ENCODE results near the gene NPLOC4.

The NPLOC4 gene

DNA sequence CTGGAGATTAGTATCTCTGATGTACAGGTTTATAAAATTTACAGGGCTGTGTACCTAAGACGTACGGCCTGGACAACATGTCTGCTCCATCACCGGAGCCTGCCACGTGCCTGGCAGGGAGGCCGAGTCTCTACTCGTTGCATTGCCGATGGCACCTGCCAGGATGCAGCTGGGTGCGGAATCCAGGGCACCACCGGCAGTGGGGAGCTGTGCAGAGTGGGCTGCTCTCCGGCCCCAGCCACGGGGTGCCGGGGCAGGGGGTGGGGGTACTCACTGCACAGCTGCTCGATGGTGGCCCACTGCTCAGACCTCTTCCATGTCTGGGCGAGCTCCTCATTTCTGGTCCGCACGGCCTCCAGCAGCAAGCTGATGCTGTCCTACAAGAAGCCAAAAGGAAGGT is 71.7 kb downstream of the NPLOC4 start:
- no peak for DNase-seq (ENCODE audit: low spot score)

DNA sequence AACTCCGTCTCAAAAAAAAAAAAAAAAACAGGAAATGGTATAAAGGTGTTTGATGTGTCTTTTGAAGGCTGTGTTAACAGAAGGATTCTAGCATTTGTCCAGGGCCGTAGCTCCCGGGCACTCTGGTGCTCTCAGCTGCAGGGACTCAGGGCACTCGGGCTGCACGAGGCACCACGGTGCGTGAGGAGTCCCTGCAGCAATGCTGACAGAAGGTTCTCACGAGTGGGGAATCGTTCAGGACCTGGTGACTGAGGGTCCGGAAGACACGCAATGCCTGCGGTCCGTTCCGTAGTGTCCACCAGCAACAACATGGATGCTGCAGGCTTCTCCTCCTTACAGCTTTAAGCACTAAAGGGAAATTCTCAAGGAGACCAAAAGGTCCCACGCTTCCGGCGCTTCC is 72.1 kb downstream of the NPLOC4 start:
- DNase-seq (ENCODE audit: low spot score): no peak

DNA sequence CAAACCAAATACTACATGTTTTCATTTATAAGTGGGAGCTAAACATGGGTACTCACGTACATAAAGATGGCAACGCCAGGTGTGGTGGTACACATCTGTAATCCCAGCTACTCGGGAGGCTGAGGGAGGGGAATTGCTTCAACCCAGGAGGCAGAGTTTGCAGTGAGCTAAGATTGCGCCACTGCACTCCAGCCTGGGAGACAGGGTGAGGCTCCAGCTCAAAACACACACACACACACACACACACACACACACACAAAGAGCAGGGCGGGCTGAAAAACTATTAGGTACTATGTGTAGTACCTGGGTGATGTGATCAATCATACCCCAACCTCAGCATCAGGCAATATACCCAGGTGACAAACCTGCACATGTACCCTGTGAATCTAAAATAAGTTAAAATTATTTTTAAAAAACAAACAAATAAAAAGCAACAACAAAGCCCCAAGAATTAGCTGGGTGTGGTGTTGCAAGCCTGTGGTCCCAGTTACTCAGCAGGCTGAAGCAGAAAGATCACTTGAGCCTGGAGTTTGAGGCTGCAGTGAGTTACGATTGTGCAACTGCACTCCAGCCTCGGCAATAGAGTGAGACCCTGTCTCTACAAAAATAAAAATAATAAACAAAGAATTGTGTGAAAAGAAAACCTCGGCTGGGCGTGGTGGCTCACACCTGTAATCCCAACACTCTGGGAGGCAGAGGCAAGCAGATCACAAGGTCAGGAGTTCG is 72.9 kb downstream of the NPLOC4 start:
- no peak for DNase-seq (ENCODE audit: low spot score)

DNA sequence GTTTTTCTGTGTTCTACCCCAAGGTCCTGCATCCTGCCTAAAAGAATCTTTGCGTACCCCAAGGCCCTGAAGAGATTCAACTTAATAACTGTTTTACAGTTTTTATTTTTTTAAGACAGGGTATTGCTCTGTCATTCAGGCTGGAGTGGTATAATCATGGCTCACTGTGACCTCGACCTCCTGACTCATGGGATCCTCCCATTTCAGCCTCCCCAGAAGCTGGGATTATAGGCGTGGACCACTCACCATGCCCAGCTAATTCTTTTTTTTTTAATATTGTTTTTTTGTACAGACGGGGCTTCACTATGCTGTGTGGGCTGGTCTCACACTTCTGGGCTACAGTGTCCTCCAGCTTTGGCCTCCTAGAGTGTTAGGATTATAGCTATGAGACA is 75.4 kb downstream of the NPLOC4 start:
- no peak for DNase-seq (ENCODE audit: low spot score)

DNA sequence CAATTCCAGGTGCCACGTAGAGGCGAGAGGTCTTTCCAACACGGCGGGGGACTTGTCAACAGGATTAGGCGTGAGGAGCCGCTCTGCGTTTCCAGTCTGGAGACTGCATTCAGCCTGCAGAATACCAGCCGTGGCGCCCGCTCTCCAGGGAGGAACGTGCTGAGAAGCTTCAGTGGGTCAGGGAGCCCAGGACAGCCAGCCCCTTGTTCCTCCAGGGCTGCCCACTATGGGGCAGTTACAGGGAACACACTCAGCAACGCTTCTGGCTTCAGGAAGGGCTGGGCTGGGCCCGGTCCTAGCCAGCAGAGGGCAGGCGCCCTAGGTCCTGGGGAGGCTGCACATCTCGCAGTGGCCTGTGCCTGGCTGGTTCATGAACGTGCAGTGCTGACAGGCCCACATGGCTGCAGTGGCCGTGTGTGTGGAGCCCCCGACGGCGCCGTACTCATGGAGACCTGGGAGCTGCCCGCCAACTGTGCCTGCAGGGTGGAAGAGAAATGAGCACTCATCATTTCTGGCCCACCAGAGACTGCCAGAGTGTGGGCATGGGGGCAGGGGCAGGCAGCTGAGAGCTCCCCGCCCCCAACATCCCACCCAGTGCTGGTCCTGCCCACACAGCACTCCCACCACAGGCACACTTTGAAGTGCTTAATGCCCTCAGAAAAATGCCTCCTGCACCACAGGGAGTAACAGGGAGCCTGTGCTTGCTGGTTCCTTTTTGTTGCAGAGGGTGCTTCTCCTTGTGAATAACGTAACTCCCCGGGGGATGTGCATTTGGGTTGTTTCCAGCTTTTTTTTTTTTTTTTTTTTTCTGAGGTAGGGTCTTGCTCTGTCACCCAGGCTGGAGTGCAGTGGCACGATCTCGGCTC is 77.7 kb downstream of the NPLOC4 start:
- DNase-seq (ENCODE audit: low spot score): no peak

DNA sequence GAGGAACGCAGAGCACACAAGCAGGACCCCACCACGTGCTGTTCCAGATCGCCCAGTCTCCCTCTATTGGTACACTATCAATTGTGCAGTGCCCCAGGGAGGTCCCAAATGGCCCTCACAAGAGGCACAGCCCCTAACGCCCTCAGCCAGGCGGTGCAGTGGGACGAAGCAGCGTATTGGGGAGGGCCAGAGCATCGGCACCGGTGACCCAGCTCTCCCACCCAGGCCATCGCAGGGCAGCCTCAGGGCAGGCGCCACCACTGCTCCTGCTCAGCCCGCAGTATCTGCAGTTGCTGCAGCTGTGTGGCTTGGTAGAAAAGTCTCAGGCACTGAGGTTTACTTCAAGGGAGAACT is 78.8 kb downstream of the NPLOC4 start:
- DNase-seq (ENCODE audit: low spot score): no peak

DNA sequence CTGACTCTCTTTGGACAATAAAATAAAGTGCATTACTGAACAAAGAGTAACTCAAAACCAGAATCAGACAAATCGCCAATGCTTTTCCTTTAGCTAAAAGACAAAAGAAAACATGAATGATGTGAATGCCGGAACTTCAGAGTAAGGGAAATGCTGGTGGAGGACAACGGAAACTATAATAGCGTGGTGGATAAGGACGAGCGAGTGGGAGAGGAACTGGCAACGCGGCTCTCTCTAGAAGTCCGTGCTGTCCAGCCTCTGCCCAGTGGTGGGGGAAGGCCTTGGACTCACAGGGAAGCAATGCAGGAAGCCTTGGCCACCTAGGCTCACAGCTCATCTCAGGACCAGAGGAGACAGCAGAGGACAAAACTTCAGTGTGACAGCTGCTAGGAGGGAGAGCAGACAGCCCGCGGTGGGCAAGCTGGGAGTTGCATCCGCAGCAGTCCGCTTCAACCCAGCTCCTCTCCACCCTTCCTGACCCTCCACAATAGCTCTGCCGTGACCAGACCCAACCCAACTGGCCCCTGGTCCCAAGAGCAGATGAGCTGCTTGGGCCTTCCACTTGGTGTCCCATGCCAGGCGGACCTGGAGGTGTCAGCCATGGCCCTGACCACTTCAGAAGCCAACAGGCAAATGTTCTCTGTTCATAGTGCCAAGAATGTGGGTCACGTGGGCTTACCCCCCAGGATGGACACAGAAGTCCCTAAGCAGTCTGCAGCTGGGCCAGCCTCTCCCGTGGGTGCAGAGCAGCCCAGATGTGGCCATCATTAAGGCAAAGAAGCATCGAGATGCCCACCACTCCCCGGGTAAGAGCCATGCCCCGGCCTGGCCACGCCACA is 79.4 kb downstream of the NPLOC4 start:
- DNase-seq (ENCODE audit: low spot score): no peak

DNA sequence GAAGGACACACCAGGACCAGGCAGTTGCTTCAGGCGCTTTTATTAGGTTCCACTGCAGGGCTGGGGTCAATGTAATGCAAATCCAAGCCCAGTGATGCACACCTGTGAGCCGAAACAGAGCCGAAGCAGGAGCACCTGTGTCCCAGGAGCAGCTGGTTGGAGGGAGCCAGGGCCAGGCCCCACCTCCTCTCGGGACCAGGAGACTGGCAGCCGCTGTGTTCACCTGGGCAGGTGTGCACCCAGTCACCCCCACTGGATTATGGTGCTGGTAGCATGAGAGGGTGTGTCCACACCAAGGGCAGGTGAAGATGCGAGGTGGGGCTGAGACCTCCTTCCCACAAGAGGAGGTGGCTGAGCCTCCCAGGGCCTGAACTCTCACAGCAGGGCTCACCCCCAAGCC is 80.0 kb downstream of the NPLOC4 start:
- no peak for DNase-seq (ENCODE audit: low spot score)

DNA sequence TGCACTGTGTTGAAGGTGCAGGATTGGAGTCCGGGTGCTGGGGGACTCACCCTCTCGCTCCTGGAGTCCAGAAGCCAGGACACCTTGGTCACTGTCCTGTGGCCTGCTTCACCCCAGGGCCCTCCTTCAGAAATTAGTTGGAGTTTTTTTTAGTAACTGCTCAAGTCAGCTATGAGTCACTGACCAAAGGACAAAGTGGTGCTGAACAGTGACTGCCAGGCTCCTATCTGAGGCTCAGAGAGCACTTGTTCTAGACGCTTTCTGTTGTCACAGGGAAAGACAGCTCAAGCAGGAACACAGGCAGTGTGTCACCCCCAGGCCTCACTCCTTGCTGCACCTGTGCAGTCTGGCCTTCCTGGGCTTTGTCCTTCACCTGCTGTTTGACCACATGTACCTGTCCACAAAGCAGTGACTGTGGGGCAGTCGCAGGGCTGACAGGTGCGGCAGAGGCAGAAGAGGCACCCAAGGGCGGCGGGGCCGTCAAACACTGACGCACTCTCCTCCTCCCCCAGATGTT is 80.7 kb downstream of the NPLOC4 start:
- DNase-seq (ENCODE audit: low spot score): no peak

DNA sequence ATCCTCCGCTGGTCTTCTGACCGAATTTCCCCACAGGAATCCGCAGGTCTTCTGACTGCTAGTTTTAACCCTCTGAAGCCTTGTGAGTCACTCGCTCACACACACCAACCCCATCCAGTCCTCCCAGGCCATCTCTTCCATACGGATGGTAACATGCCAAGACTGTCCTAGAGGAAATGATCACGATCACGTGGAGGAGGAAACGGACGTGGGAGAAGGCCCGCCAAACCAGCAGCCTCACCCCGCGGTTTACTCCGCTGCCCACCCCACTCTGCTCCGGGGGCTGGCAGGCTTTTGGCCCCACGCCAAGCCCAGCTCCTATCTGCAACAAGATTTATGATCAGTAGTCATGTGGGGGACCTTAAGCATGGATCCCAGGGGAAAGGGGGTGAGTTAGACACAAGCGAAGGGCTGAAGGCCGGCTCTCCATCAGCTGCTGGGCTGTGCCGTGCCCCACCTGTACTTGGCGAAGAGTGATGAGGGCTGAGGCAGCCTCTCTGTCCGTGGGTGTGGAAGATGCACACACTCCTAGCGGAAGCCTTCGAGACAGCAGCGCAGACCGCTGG is 83.2 kb downstream of the NPLOC4 start:
- DNase-seq (ENCODE audit: low spot score): peak; percentile 73

DNA sequence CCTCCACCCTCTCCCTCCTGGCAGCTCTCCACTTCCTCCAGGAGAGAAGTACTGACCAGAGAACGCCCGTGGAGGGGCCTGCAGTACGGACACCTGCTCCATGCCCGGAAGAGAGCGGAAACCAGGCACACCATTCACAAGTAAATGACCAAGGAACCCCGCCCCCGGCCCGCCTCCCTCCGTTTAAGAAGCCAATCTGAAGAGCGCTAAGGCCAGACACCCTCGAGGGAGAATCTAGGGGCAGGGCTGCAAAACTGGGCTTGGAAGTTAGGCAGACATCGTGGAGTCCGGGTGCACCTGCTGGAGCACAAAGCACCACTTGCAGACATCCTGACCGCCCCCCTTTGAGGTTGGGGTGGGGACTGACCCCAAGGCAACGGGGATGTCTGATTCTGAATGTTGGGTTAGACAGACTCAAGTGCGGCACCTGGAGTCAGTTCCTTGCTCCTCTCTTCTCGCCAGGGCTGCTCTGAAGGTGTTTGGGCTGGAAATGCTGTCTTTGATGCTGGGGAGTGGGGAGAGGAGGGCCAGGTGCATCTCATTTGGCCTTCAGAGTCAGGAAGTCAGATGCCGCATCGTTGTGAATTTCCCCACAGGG is 83.8 kb downstream of the NPLOC4 start:
- DNase-seq (ENCODE audit: low spot score): peak; percentile 92

DNA sequence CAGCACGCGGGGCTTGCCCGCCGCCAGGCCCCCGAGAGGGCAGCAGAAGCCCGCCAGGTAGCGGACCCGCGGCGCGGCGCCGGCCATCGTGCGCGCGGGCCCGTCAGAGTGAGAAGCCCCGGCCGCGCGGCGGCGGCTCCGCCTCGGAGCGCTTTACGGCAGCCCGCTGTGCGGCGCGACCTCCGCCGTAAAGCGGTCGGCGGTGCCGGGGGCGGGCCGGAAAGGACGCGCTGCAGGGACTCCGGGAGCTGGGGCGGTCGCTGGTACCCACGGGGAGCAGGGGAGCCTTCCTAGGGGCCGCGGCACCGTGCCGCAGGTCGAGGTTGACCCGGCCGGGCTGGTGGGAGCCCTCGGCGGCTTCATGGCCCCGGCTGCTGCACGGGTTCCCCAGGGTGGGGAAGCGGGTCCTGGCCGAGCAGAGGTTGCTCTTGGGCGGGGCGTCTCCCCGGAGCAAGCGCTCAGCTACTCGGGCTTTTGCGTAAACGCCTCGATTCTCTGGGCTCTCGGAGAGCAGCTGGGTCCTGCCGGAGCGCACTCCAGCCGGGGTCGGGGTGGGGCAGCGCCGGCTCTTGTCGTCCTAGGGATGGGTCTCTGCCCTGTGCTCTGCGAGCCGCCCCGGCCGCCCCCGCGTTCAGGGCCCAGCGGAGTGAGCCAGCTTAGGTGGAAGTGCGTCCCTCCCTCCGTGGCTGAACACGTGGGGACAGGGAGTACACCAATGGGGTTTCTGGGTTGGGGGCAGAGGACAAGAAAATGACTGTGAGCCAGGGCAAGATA is 84.5 kb downstream of the NPLOC4 start, which contains the start of gene FAAP100:
Gene FAAP100, minus strand, starts transcription at position 110 of the 774 bp plus-strand sequence. Its CDS starts 23 bp downstream, at position 87.
- peak; percentile 100 for DNase-seq (ENCODE audit: low spot score)

DNA sequence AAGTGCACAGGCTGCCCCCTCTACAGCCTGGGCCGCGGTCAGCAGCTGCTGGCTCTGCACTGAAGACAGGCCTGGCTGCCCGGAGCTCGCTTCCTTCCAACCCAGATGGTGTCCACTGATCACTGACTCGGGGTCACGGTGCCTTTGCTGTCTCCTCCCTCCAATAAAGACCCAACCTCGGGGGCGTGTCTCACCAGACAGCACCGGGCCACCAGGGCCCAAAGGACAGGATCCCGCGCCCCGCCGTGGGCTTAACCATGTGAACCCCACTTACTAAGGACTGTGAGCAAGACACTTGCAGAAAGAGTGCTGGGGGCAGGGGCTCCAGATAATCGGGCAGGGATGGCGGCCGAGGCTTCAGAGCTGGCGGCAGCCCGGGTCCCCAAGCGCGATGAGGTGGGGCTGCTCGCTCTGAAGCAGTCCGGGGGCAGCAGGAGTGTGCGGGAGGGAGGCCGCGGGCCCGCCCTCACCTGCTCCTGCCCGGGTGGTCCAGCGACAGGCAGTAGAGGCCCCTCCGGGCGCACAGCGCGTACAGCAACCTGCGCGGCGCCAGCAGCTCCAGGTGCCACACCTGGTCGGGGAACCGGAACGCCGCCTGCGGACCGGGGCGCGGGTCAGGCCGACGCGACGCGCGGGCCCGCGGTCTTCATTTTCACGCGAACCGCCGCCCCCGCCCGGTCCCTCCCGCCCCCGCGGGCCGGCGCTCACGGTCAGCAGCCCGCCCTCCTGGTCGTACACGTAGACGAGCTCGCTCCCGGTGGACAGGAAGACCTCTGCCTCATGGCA is 85.3 kb downstream of the NPLOC4 start:
- DNase-seq (ENCODE audit: low spot score): peak; percentile 77

DNA sequence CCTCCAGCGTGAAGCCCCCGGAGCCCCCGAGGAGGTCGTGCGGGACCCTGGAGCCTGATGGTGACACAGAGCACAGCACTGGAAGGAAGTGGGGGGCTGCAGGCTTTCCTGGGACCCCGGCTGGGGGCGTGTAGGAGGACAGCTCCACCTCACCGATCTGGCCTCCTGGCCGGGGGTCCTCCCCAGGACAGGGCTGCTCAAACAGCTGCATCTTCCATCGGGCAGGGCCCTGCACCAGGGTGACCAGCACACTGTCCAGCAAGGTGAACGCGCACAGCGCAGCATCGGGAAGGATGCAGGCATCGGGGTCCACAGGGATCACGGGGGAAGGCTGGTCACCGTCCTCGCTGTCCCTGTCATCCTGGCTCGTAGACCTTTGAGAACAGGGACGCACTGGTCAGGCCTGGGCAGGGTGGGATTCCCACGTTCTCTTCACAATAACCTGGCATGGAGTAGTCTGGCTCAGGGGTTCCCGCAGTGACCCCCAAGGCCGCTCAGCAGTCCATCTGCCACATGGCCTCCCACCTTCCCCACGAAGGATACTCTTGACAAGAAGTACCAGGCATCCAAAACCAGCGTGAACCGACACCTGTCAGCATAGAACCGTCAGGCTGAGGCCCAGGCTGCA is 86.0 kb downstream of the NPLOC4 start:
- no peak for DNase-seq (ENCODE audit: low spot score)

DNA sequence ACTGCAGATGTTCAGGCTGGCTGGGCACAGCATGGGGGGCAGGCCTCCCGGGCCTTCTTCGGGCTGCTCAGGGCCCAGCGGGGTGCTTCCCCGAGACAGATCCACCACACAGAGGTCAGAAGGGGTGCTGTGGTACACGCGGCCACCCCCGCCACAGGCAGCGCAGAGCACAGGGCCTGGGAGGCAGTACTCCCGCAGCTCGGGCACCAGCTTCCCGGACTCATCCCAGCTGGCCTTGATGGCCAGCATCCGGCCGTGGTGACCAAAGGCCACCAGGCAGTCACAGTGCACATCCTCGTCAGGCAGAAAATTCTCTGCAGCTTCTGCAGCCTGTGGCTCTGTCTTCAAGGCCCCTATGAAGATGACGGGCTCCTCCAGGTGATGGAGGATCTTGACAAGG is 86.6 kb downstream of the NPLOC4 start:
- no peak for DNase-seq (ENCODE audit: low spot score)

DNA sequence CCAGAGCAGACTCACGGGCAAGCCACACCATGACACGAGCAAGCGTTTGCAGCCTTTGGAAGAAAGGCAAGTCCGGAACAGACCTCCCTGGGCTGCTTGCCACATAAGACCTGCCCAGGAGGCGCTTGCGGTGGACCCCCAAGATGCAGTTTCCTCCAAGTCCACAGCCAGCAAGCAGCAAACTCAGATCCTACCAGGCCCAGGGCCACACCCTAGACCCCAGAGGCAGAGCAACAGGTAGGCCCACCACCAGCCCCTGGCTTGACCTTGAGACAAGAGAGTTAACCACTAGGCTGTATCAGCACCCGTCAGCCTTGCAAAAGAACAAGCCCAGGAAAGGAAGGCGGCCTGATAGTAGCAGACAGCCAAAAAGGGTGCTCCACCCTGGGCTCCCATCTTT is 87.1 kb downstream of the NPLOC4 start:
- no peak for DNase-seq (ENCODE audit: low spot score)

DNA sequence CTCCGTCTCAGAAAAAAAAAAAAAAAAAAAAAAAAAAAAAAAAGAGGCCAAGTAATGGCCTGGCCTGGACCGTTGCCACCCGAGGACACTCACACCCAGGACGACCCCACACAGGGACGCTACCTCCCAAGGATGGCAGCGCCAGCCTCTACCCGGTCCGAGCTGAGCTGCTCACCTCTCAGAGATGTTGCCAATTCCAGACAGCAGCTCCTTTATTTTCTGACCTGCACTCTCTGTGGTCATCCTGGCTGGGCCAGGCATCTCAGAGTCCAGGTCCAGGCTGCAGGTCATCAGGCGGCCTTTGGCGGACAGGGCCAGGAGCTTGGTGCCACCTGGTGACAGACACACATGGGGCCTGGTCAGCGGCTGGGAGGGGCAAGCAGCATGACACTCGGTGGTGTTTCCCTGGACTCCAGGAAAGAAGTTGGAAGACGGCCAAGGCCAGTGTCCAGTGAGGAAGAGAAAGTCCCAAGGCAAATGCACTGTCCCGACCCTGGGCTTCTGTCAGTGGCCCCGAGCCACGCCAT is 87.8 kb downstream of the NPLOC4 start:
- DNase-seq (ENCODE audit: low spot score): no peak

DNA sequence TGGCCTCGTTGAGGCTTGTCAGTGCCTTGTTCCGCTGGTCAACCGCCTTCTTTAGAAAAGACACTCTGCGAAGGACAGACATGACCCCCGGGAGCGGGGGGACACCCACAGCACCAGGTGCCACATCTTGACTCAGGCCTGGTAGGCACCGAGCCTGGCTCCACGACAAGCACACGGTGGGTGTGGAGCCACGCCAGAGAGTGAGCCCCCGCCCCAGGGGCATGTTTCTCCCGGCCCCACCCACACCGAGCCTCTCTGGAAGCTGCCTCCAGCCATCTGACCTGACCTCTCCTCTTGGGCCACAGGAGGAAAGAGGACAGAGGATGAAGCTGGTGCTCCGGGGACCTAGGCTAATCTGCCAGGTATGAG is 89.3 kb downstream of the NPLOC4 start:
- DNase-seq (ENCODE audit: low spot score): no peak

DNA sequence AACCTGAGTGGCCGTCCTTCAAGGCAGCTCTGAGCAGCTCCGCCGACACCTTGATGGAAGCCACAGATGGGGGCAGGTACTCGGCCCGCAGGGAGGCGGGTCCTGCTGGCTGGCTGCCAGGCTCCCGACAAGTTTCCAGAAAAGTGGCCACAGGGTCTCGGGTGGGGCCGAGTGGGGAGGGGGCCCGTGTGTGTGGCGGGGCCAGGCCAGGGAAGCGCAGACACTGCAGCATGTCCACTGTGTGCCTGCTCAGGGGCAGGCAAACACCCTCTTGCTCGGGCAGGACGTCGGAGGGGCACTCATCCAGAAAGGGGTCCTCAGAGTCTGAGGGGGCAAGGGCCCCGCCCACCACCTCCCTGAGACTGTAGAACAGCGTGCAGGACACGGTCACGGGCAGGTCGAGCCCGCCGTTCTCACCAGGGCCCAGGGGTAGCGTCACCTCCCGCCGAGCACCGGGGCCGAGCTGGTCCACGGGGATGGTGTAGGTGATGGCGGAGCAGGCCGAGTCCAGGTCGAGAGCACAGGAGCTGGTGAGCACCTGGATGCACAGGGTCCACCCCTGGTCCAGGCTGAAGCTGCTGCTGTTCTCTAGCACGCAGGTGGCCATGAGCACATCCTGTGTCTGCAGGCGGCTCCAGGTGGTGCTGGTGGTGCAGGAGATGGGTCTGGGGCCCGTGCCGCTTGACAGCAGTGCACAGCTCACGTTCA is 89.9 kb downstream of the NPLOC4 start:
- DNase-seq (ENCODE audit: low spot score): no peak

All from D341Med (cell line).